ENCODE data around the gene MGAT4B.
"Not testable (repeated sequence)": the region's sequence is repeated elsewhere in the genome, so short reads cannot be mapped to it uniquely, and the experiment has no call there.

MGAT4B gene

DNA sequence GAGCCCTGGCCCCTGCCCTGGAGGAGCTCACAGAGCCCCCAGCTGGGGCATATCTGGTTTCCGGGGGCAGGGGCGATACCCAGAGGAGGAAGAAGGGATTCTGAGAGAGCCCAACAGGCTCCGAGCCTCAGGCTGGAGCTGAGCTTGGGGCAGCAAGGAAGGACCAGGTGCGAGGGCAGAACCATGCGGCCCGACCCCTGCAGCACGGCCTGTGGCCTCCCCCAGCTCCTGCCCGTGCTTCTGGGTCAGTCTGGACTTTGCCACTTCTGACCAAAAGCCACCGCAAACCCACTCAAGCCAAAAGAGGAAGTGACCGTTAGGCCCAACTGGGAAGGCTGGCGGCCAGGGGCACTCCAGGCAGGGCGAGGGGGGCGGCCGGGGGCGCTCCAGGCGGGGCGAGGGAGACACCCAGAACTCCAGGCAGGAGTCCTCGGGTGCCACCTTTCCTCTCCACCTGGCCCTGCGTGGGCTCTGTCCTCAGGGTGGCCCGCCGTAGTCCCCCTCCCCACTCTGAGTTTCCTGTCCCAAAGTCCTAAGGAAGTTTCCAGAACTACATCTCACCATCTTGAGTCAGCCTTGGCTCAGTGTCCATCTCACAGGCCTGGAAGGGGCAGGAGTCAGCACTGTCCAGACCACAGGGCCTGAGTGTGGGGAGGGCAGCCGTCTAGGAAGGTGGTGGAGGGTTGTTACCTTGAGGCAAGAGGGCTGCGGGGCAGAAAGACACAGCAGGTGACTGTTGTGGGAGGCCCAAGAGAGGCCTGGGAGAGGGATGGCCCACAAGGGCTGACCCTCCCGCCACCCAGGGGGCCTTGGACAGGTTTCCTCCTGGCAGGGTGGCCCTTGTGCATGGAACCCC is 13.8 kb downstream of the MGAT4B start:
- TF ChIP-seq SNAI2 (CRISPR knock-in tag; IDR thresholded peaks at IDR 0.05) (no peak), ZNF565 (CRISPR knock-in tag; conservative IDR thresholded peaks at IDR 0.05; ENCODE audit: low read depth) (no peak), ARNTL (CRISPR knock-in tag; IDR thresholded peaks at IDR 0.05; ENCODE audit: borderline replicate concordance, low read depth) (no peak), ZFP3 (CRISPR knock-in tag; IDR thresholded peaks at IDR 0.05) (no peak), TCF4 (CRISPR knock-in tag; IDR thresholded peaks at IDR 0.05; ENCODE audit: borderline replicate concordance) (no peak), ISL1 (CRISPR knock-in tag; IDR thresholded peaks at IDR 0.05) (no peak), RARB (CRISPR knock-in tag; IDR thresholded peaks at IDR 0.05) (no peak), ZNF8 (CRISPR knock-in tag; IDR thresholded peaks at IDR 0.05) (no peak), ESRRG (CRISPR knock-in tag; IDR thresholded peaks at IDR 0.05) (no peak), PPARA (CRISPR knock-in tag; IDR thresholded peaks at IDR 0.05; ENCODE audit: borderline replicate concordance) (no peak)
- TF ChIP-seq, protein P1, sequence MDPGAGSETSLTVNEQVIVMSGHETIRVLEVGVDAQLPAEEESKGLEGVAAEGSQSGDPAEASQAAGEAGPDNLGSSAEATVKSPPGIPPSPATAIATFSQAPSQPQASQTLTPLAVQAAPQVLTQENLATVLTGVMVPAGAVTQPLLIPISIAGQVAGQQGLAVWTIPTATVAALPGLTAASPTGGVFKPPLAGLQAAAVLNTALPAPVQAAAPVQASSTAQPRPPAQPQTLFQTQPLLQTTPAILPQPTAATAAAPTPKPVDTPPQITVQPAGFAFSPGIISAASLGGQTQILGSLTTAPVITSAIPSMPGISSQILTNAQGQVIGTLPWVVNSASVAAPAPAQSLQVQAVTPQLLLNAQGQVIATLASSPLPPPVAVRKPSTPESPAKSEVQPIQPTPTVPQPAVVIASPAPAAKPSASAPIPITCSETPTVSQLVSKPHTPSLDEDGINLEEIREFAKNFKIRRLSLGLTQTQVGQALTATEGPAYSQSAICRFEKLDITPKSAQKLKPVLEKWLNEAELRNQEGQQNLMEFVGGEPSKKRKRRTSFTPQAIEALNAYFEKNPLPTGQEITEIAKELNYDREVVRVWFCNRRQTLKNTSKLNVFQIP (CRISPR knock-in tag; IDR thresholded peaks at IDR 0.05; ENCODE audit: borderline replicate concordance, low read depth) = no peak
- TF ChIP-seq, protein P2, sequence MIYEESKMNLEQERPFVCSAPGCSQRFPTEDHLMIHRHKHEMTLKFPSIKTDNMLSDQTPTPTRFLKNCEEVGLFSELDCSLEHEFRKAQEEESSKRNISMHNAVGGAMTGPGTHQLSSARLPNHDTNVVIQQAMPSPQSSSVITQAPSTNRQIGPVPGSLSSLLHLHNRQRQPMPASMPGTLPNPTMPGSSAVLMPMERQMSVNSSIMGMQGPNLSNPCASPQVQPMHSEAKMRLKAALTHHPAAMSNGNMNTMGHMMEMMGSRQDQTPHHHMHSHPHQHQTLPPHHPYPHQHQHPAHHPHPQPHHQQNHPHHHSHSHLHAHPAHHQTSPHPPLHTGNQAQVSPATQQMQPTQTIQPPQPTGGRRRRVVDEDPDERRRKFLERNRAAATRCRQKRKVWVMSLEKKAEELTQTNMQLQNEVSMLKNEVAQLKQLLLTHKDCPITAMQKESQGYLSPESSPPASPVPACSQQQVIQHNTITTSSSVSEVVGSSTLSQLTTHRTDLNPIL (CRISPR knock-in tag; IDR thresholded peaks at IDR 0.05; ENCODE audit: low read depth) = no peak
- TF ChIP-seq, protein P3, sequence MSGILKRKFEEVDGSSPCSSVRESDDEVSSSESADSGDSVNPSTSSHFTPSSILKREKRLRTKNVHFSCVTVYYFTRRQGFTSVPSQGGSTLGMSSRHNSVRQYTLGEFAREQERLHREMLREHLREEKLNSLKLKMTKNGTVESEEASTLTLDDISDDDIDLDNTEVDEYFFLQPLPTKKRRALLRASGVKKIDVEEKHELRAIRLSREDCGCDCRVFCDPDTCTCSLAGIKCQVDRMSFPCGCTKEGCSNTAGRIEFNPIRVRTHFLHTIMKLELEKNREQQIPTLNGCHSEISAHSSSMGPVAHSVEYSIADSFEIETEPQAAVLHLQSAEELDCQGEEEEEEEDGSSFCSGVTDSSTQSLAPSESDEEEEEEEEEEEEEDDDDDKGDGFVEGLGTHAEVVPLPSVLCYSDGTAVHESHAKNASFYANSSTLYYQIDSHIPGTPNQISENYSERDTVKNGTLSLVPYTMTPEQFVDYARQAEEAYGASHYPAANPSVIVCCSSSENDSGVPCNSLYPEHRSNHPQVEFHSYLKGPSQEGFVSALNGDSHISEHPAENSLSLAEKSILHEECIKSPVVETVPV (CRISPR knock-in tag; IDR thresholded peaks at IDR 0.05) = no peak
- ATAC-seq = no peak

DNA sequence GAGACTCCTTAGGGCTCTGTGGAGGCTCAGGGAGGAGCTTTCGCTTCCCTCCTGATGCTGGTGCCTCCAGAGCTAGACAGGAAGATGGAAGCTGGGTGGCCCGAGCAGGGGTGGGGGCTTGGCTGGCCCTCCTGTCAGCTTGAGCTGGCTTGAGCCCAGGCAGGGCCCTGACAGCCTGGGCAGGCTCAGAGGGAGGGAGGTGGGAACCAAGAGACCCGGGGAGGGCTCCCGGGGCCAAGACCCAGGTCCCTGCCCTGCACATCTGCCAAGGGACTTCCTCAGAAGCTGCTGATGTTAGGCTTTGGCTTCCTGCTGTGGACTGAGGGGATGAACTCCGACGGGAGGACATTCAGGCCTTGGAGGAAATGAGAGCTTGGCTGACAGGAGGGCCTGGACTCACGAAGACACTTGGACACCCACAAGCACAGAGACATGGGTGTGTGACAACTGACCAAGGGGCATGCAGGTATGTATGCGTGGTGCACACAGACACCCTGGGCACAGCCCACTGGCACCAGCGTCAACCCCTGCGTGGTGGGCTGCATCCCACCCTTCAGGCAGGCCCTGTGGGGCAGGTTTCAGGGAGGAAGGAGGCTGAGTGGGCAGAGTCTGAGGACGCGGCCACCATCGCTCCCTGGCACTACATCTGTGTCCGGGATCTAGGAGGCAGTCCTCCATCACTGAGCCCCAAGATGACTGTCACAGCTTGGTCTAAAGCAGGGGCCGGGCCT is 14.6 kb downstream of the MGAT4B start:
- TF ChIP-seq BACH2 (CRISPR knock-in tag; IDR thresholded peaks at IDR 0.05; ENCODE audit: borderline replicate concordance) (no peak), ZNF70 (CRISPR knock-in tag; IDR thresholded peaks at IDR 0.05) (no peak), ZFP3 (CRISPR knock-in tag; IDR thresholded peaks at IDR 0.05) (no peak), ZC3H10 (CRISPR knock-in tag; IDR thresholded peaks at IDR 0.05) (no peak), SNAI2 (CRISPR knock-in tag; IDR thresholded peaks at IDR 0.05) (no peak), ZNF565 (CRISPR knock-in tag; conservative IDR thresholded peaks at IDR 0.05; ENCODE audit: low read depth) (no peak)
- no peak for ATAC-seq

DNA sequence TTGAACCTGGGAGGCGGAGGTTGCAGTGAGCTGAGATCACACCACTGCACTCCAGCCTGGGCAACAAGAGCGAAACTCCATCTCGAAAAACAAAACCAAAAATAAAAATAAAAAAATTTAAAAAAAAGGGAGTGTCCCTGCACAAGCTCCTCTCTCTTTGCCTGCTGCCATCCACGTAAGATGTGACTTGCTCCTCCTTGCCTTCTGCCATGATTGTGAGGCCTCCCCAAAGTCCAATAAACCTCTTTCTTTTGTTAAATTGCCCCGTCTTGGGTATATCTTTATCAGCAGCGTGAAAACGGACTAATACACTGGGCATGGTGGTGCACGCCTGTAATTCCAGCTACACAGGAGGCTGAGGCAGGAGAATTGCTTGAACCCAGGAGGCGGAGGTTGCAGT is 17.4 kb downstream of the MGAT4B start:
- not testable (repeated sequence) for ATAC-seq

DNA sequence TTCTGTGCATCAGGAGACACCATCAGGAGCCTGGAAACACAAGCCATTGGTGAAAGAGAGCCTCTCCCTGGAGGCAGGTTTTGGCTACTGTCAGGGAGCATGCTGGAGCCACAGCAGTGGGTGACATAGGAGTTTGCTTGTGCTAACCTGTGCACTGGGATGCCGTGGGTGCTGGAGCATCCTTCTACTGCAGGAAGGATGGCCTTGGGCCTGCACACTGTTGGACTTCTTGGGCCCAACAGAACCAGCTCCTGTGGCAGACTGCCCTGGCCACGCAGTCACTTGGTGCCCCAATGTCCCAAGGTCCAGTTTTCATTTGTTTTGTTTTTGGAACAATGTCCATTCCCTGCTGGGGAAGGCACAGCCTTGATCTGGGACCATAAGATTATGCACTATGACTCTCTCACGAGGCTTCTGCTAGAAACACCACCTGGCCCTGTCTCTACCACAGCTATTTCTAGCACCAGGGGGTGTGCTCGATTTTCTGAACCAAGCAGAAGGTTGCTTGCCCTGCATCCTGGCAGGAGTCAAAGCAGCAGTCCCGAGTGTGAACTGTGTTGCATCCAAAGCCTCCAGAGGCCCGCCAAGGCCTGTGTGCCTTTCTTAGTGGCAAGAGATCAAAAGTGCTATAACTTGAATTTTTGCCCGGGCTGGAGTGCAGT is 18.3 kb downstream of the MGAT4B start:
- TF ChIP-seq ESRRG (CRISPR knock-in tag; IDR thresholded peaks at IDR 0.05) (no peak), ARNTL (CRISPR knock-in tag; IDR thresholded peaks at IDR 0.05; ENCODE audit: borderline replicate concordance, low read depth) (no peak), BACH2 (CRISPR knock-in tag; IDR thresholded peaks at IDR 0.05; ENCODE audit: borderline replicate concordance) (no peak), TCF4 (CRISPR knock-in tag; IDR thresholded peaks at IDR 0.05; ENCODE audit: borderline replicate concordance) (no peak), RARB (CRISPR knock-in tag; IDR thresholded peaks at IDR 0.05) (no peak), TOX (CRISPR knock-in tag; IDR thresholded peaks at IDR 0.05; ENCODE audit: borderline replicate concordance) (no peak), ZNF565 (CRISPR knock-in tag; conservative IDR thresholded peaks at IDR 0.05; ENCODE audit: low read depth) (no peak), ZFP3 (CRISPR knock-in tag; IDR thresholded peaks at IDR 0.05) (no peak), ISL1 (CRISPR knock-in tag; IDR thresholded peaks at IDR 0.05) (no peak), ZNF8 (CRISPR knock-in tag; IDR thresholded peaks at IDR 0.05) (no peak), ZFP30 (CRISPR knock-in tag; IDR thresholded peaks at IDR 0.05) (no peak), CSDC2 (CRISPR knock-in tag; IDR thresholded peaks at IDR 0.05) (no peak)
- TF ChIP-seq, protein P4, sequence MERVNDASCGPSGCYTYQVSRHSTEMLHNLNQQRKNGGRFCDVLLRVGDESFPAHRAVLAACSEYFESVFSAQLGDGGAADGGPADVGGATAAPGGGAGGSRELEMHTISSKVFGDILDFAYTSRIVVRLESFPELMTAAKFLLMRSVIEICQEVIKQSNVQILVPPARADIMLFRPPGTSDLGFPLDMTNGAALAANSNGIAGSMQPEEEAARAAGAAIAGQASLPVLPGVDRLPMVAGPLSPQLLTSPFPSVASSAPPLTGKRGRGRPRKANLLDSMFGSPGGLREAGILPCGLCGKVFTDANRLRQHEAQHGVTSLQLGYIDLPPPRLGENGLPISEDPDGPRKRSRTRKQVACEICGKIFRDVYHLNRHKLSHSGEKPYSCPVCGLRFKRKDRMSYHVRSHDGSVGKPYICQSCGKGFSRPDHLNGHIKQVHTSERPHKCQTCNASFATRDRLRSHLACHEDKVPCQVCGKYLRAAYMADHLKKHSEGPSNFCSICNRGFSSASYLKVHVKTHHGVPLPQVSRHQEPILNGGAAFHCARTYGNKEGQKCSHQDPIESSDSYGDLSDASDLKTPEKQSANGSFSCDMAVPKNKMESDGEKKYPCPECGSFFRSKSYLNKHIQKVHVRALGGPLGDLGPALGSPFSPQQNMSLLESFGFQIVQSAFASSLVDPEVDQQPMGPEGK (CRISPR knock-in tag; IDR thresholded peaks at IDR 0.05; ENCODE audit: borderline replicate concordance) = no peak
- TF ChIP-seq, protein P5, sequence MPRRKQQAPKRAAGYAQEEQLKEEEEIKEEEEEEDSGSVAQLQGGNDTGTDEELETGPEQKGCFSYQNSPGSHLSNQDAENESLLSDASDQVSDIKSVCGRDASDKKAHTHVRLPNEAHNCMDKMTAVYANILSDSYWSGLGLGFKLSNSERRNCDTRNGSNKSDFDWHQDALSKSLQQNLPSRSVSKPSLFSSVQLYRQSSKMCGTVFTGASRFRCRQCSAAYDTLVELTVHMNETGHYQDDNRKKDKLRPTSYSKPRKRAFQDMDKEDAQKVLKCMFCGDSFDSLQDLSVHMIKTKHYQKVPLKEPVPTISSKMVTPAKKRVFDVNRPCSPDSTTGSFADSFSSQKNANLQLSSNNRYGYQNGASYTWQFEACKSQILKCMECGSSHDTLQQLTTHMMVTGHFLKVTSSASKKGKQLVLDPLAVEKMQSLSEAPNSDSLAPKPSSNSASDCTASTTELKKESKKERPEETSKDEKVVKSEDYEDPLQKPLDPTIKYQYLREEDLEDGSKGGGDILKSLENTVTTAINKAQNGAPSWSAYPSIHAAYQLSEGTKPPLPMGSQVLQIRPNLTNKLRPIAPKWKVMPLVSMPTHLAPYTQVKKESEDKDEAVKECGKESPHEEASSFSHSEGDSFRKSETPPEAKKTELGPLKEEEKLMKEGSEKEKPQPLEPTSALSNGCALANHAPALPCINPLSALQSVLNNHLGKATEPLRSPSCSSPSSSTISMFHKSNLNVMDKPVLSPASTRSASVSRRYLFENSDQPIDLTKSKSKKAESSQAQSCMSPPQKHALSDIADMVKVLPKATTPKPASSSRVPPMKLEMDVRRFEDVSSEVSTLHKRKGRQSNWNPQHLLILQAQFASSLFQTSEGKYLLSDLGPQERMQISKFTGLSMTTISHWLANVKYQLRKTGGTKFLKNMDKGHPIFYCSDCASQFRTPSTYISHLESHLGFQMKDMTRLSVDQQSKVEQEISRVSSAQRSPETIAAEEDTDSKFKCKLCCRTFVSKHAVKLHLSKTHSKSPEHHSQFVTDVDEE (CRISPR knock-in tag; IDR thresholded peaks at IDR 0.05) = no peak
- TF ChIP-seq, protein P2 (CRISPR knock-in tag; IDR thresholded peaks at IDR 0.05; ENCODE audit: low read depth) = no peak
- no peak for ATAC-seq

All from SK-N-SH treated with all-trans-retinoic acid at 6 μM for 48 hours (cell line).